Adipocyte (in vitro differentiated cells): ENCODE data around the gene TRIM14.
A peak's percentile ranks its signal among the peaks of the same experiment; 100 is the strongest.
"Not testable (repeated sequence)": the region's sequence is repeated elsewhere in the genome, so short reads cannot be mapped to it uniquely, and the experiment has no call there.

Experiments
- DNase-seq: peaks from one replicate; pipeline ENCODE4 v3.0.0-alpha.2; 2015; ENCODE audit warnings: low read depth
- H3K27me3 ChIP-seq: replicated peaks from 2 replicates; pipeline ENCODE4 v1.7.0; 2013; ENCODE audit warnings: mild to moderate bottlenecking, low read length, moderate library complexity; ENCODE audit not compliant: control insufficient read depth, insufficient read depth
- H3K36me3 ChIP-seq: 2 replicates; pipeline ENCODE4 v1.7.0; 2013; ENCODE audit warnings: low read length, mild to moderate bottlenecking, moderate library complexity; ENCODE audit not compliant: control insufficient read depth, insufficient read depth, severe bottlenecking
- H3K4me1 ChIP-seq: 2 replicates; pipeline ENCODE4 v1.7.0; 2013; ENCODE audit warnings: mild to moderate bottlenecking, low read length, moderate library complexity; ENCODE audit not compliant: control insufficient read depth, insufficient read depth
- H3K4me3 ChIP-seq: 2 replicates; pipeline ENCODE4 v1.7.0; 2013; ENCODE audit warnings: mild to moderate bottlenecking, low read length, moderate library complexity
- H3K9ac ChIP-seq: 2 replicates; pipeline ENCODE4 v1.7.0; 2013; ENCODE audit warnings: mild to moderate bottlenecking, low read length, moderate library complexity
- H3K9me3 ChIP-seq: 2 replicates; pipeline ENCODE4 v1.7.0; 2013; ENCODE audit warnings: mild to moderate bottlenecking, low read length, moderate library complexity; ENCODE audit not compliant: control insufficient read depth

TRIM14 gene

GRCh38 chr9:98080780-98081179 is 38.2 kb downstream of the TRIM14 start:
- Histone ChIP-seq H3K36me3 (peaks cover 46% of the 10 kb centered on the region), H3K27me3 (no peaks in the 10 kb centered on the region), H3K9ac (peak overlapping the region; percentile 3), H3K4me3 (no peak overlapping the region), H3K4me1 (peaks cover 25% of the 10 kb centered on the region), H3K9me3 (no peaks in the 10 kb centered on the region)
- DNase-seq, result no peak

DNA sequence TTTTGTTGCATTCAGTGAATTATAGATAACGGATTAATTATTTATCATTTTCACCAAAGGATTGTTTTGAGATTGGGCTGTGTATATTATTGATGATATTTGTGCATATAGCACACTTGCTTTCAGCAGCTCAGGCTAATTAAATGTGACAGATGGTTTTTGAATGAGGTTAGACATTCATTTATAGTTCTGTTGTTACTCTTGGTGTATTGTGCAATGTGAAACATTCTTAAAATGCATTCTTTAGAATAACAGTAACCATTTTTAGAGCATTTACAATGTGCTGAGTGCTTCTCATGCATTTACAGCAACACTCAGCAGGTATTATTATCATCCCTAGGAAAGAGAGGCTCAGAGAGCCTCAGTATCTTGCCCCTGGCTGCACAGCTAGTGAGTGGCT is 38.7 kb downstream of the TRIM14 start:
- Histone ChIP-seq H3K36me3 (peaks cover 46% of the 10 kb centered on the region), H3K9ac (no peak overlapping the region), H3K9me3 (no peaks in the 10 kb centered on the region), H3K4me1 (peaks cover 28% of the 10 kb centered on the region), H3K4me3 (no peak overlapping the region), H3K27me3 (no peaks in the 10 kb centered on the region)
- peak; percentile 90 for DNase-seq

- H3K9me3 ChIP-seq, result no peaks in the 10 kb centered on the region
- peaks cover 37% of the 10 kb centered on the region for H3K4me1 ChIP-seq
- peaks cover 40% of the 10 kb centered on the region for H3K36me3 ChIP-seq
- H3K4me3 ChIP-seq, result no peak overlapping the region
- DNase-seq, result no peak
- H3K27me3 ChIP-seq, result no peaks in the 10 kb centered on the region
- H3K9ac ChIP-seq, result no peak overlapping the region
Observed at GRCh38 chr9:98078895-98079294, 40.1 kb downstream of the TRIM14 start.

DNA sequence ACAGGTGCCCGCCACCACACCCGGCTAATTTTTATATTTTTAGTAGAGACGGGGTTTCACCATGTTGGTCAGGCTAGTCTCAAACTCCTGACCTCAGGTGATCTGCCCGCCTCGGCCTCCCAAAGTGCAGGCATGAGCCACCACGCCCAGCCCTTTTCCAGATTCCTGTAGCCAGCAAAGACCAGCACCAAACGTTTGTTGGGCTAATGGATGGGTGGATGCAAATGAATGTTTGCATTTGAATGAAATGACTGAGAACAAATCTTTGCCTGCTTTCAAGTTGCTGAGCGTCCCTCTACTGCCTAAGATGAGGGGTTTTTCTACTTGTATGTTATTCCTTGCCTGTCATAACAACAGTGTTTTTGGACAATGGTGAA is 42.5 kb downstream of the TRIM14 start:
- H3K4me1 ChIP-seq, result peaks cover 28% of the 10 kb centered on the region
- DNase-seq, H3K9me3 ChIP-seq, H3K27me3 ChIP-seq, H3K9ac ChIP-seq, H3K4me3 ChIP-seq: not testable (repeated sequence)
- peaks cover 26% of the 10 kb centered on the region for H3K36me3 ChIP-seq

DNA sequence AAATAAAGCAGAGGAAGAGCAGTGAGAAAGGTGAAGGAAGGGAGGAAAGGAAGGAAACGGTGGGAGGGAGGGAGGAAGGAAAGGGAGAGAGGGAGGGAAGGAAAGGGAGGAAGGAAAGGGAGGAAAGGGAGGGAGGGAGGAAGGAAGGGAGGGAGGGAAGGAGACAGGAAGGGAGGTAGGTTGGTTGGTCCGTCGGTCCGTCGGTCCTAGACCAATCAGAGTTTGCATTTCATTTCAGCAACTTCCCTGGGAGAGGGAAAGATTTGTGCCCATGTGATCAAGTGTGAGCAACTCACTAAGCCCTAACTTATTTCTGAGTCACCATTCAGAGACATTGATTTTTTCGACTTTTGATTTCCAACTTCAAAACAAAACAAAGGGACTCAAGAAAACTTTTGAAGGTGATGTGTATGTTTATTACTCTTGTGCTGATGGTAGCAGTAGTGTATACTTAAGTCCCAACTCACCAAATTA is 43.7 kb downstream of the TRIM14 start:
- peaks cover 17% of the 10 kb centered on the region for H3K4me1 ChIP-seq
- DNase-seq, result peak; percentile 77
- peaks cover 21% of the 10 kb centered on the region for H3K36me3 ChIP-seq
- peak overlapping the region; percentile 64 for H3K9ac ChIP-seq
- H3K4me3 ChIP-seq, result peak overlapping the region; percentile 35
- no peaks in the 10 kb centered on the region for H3K9me3 ChIP-seq
- H3K27me3 ChIP-seq, result no peaks in the 10 kb centered on the region

DNA sequence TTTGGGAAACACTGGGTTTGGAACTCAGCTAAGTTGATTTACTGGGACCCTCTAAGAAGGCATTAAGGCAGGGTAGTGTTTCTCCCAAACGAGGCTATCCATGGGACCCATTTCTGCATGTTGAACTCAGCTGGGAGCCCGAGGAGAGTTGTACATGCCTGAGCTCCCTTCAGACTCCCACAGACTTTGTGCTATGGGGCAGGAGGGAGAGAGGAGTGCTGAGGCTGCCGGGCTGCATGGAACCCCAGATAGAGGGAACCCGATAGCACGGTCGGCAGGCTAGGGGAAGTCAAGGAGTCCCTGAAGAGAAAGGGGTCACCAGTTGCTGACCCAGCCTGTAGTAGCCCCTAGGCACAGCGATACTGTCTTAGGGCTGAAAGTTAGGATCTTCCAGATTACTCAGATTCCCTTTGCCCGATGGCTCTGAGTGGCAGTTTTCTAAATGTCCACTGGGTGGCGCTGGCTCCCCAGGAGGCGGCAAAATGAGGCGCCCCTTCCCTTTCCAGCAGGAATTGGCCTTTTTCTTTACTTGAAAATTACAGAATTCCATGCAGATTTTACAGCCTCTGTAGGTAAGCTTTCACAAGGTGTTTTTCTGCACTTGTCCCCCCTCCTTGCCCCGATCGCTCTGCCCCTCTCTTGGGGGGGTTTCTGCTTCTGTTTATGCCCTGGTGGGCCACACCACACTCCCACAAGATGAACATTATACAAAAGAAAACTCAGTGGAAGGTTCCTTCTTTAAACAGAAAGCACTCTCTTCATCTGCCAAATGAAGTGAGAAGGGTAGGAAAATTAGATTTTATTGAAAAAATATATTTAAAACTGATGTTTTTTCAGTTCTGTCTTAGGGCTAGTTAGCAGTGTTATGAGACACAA is 44.7 kb downstream of the TRIM14 start:
- peak; percentile 86 for DNase-seq
- peak overlapping the region; percentile 64 for H3K9ac ChIP-seq
- H3K4me3 ChIP-seq, result peak overlapping the region; percentile 35
- no peaks in the 10 kb centered on the region for H3K9me3 ChIP-seq
- H3K36me3 ChIP-seq, result peaks cover 17% of the 10 kb centered on the region
- peaks cover 15% of the 10 kb centered on the region for H3K4me1 ChIP-seq
- H3K27me3 ChIP-seq, result no peaks in the 10 kb centered on the region

DNA sequence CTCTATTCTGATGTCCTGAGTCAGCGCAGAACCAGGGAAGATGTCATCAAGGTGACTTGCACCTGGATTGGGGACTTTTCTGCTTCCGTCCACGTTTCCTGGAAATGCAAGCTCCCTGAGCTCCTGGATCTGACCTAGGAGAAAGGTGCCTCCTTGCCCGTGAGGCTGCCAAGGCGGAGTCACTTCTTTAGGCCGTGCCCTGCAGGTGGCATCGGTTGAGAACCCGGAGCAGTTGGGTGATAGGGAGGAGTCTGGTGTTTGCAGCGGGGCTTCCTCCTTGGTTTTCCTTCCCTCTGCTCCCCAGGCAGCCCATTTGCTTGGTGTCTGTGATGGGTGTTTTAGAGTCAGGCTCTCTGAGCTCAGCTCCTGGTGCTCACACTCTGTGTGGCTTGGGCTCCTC is 47.3 kb downstream of the TRIM14 start:
- H3K4me3 ChIP-seq, result no peak overlapping the region
- H3K9ac ChIP-seq, result no peak overlapping the region
- H3K36me3 ChIP-seq, result peaks cover 4% of the 10 kb centered on the region
- H3K9me3 ChIP-seq, result no peaks in the 10 kb centered on the region
- no peak for DNase-seq
- peaks cover 19% of the 10 kb centered on the region for H3K4me1 ChIP-seq
- H3K27me3 ChIP-seq, result no peaks in the 10 kb centered on the region

DNA sequence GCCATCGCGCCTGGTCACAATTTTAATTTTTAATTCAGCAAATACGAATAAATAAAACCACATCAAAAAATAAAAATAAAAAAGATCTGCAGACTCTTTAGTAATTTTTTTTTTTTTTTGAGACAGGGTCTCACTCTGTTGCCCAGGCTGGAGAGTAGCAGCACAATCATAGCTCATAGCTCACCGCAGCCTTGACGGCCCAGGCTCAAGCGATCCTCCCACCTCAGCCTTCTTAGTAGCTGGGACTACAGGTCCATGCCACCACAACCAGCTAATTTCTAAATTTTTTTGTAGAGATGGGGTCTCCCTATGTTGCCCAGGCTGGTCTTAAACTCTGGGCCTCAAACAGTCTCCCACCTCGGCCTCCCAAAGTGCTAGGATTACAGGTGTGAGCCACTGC is 48.3 kb downstream of the TRIM14 start:
- Histone ChIP-seq H3K9me3 (no peaks in the 10 kb centered on the region), H3K4me1 (peaks cover 15% of the 10 kb centered on the region), H3K36me3 (peaks cover 10% of the 10 kb centered on the region), H3K4me3 (no peak overlapping the region), H3K27me3 (no peaks in the 10 kb centered on the region), H3K9ac (no peak overlapping the region)
- DNase-seq, result no peak

GRCh38 chr9:98069551-98069950 is 49.5 kb downstream of the TRIM14 start:
- Histone ChIP-seq H3K4me3 (no peak overlapping the region), H3K4me1 (peaks cover 5% of the 10 kb centered on the region), H3K9ac (no peak overlapping the region), H3K36me3 (peaks cover 16% of the 10 kb centered on the region), H3K9me3 (no peaks in the 10 kb centered on the region), H3K27me3 (no peaks in the 10 kb centered on the region)
- DNase-seq, result no peak

DNA sequence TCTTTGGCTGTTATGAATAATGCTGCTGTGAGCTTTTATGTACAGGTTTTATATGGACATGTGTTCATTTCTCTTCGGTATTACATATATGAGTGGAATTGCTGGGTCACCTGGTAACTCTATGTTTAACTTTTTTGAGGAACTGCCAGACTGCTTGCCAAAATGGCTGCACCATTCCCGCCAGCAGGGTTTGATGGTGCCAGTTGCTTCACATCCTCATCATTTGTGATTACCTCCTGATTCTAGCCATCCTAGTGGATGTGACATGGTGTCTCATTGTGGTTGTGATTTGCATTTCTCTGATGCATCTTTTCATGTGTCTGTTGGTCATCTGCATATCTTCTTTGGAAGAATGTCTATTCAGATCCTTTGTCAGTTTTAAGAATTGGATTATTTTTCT is 51.8 kb downstream of the TRIM14 start:
- no peaks in the 10 kb centered on the region for H3K9me3 ChIP-seq
- H3K4me3 ChIP-seq, result no peak overlapping the region
- no peak overlapping the region for H3K9ac ChIP-seq
- H3K4me1 ChIP-seq, result peaks cover 3% of the 10 kb centered on the region
- H3K27me3 ChIP-seq, result no peaks in the 10 kb centered on the region
- peaks cover 29% of the 10 kb centered on the region for H3K36me3 ChIP-seq
- DNase-seq, result no peak

GRCh38 chr9:98066235-98066634 is 52.8 kb downstream of the TRIM14 start:
- H3K4me1 ChIP-seq, result peaks cover 3% of the 10 kb centered on the region
- peaks cover 32% of the 10 kb centered on the region for H3K36me3 ChIP-seq
- no peaks in the 10 kb centered on the region for H3K27me3 ChIP-seq

More at GRCh38 chr9:98066235-98066634, 52.8 kb downstream of the TRIM14 start:
- no peak overlapping the region for H3K9ac ChIP-seq
- no peaks in the 10 kb centered on the region for H3K9me3 ChIP-seq
- no peak overlapping the region for H3K4me3 ChIP-seq
- DNase-seq, result no peak
